K562 (cell line): Measurements from ENCODE around the gene SLC25A45. TPM values are rescaled to one million over a fixed set of nuclear protein-coding genes. Genes with fewer than 3 reads are reported as not detected.

Experiments
- ETS2 ChIP-seq: IDR thresholded peaks from 2 replicates; pipeline ENCODE4 v1.6.1; 2016; ENCODE audit warnings: borderline replicate concordance, missing genetic modification characterization, mild to moderate bottlenecking, moderate library complexity, missing compliant biosample characterization; ENCODE audit not compliant: poor library complexity, severe bottlenecking
- POLR2B ChIP-seq: fragments of 450-650 bp; IDR thresholded peaks from 2 replicates; pipeline ENCODE4 v1.6.1; 2018; ENCODE audit warnings: low read depth; ENCODE audit not compliant: partially characterized antibody
- PYGO2 ChIP-seq: fragments of 450-650 bp; IDR thresholded peaks from 2 replicates; pipeline ENCODE4 v1.6.1; 2016; ENCODE audit warnings: mild to moderate bottlenecking, missing genetic modification characterization, moderate library complexity, missing compliant biosample characterization
- SIN3B ChIP-seq: fragments of 450-650 bp; IDR thresholded peaks from 2 replicates; pipeline ENCODE4 v1.6.1; 2017; ENCODE audit warnings: low read depth, mild to moderate bottlenecking, moderate library complexity
- SMARCA4 ChIP-seq: fragments of 450-650 bp; IDR thresholded peaks from 2 replicates; pipeline ENCODE4 v1.6.1; 2016
- SNIP1 ChIP-seq: fragments of 450-650 bp; IDR thresholded peaks from 2 replicates; pipeline ENCODE4 v1.7.1; 2017; ENCODE audit warnings: low read depth, mild to moderate bottlenecking
- SP1 ChIP-seq: sonication (generic); formaldehyde crosslinking; IDR thresholded peaks from 2 replicates; pipeline ENCODE4 v1.8.1; 2022; ENCODE audit warnings: mild to moderate bottlenecking, missing genetic modification reagents
- SRSF3 ChIP-seq: fragments of 200-400 bp; formaldehyde crosslinking; IDR thresholded peaks from 2 replicates; pipeline ENCODE4 v1.6.1; 2016; ENCODE audit warnings: mild to moderate bottlenecking, low read length, moderate library complexity; ENCODE audit not compliant: insufficient read depth
- TOE1 ChIP-seq, 2 experiments: fragments of 450-650 bp in 1 of 2; sonication (generic) in 1 of 2; formaldehyde crosslinking in 1 of 2; IDR thresholded peaks; 2 replicates each; pipeline versions ENCODE4 v1.7.1 to v1.8.0; 2016 to 2022; ENCODE audit warnings: borderline replicate concordance in 2 of 2, mild to moderate bottlenecking in 2 of 2, antibody characterized with exemption in 1 of 2, inconsistent platforms in 1 of 2, low read depth in 1 of 2, missing genetic modification reagents in 1 of 2, moderate library complexity in 1 of 2
- VEZF1 ChIP-seq: fragments of 200-800 bp; sonication (Bioruptor generic); IDR thresholded peaks from 2 replicates; pipeline ENCODE4 v1.6.1; 2017; ENCODE audit warnings: missing genetic modification characterization, missing compliant biosample characterization
- ZBTB40 ChIP-seq, 2 experiments: fragments of 450-650 bp in 1 of 2; sonication (generic) in 1 of 2; formaldehyde crosslinking in 1 of 2; IDR thresholded peaks; 2 replicates each; pipeline versions ENCODE4 v1.7.1 to v1.9.0; 2016 to 2022; ENCODE audit warnings: inconsistent platforms in 1 of 2, mild to moderate bottlenecking in 1 of 2, missing genetic modification reagents in 1 of 2
- ZNF217 ChIP-seq: sonication (generic); formaldehyde crosslinking; IDR thresholded peaks from 2 replicates; pipeline ENCODE4 v1.8.0; 2022; ENCODE audit warnings: mild to moderate bottlenecking, missing genetic modification reagents
- ZNF224 ChIP-seq: sonication (generic); formaldehyde crosslinking; IDR thresholded peaks from 2 replicates; pipeline ENCODE4 v1.8.0; 2022; ENCODE audit warnings: mild to moderate bottlenecking, missing genetic modification reagents
- ZNF384 ChIP-seq: IDR thresholded peaks from 2 replicates; pipeline ENCODE4 v1.6.1; 2012; ENCODE audit warnings: low read depth, low read length, improper control_type of control experiment
- ZNF444 ChIP-seq: fragments of 250-450 bp; sonication (Bioruptor Pico); IDR thresholded peaks from 2 replicates; pipeline ENCODE4 v1.4.0; 2020; ENCODE audit warnings: mild to moderate bottlenecking, moderate library complexity
- ZNF780A ChIP-seq: fragments of 250-450 bp; sonication (Bioruptor Pico); IDR thresholded peaks from 2 replicates; pipeline ENCODE4 v1.5.0; 2021; ENCODE audit warnings: mild to moderate bottlenecking
- polyA plus RNA-seq, 8 experiments: library from polyadenylated mRNA; depleted of rRNA in 4 of 8; stranded (reverse) in 5 of 8; unstranded in 3 of 8; fragments of >200 nt; fragmentation: Nextera tagmentation in 2 of 8; fragmentation: Illumina TruSeq in 1 of 8; extraction: Ambion mirVana in 2 of 8; extraction: Trizol in 1 of 8; gene quantifications; 2 replicates each; pipeline versions ENCODE4 v1.2.1 to v1.2.3, GENCODE V29; 2011 to 2014; ENCODE audit warnings: inconsistent platforms in 1 of 8, missing spikeins in 1 of 8
- total RNA-seq, 7 experiments: library from RNA; depleted of rRNA in 6 of 7; stranded (reverse); fragments of >200 nt in 6 of 7; fragmentation: Illumina TruSeq in 2 of 7; extraction: Trizol in 2 of 7; gene quantifications; 2 replicates each; pipeline versions ENCODE4 v1.2.1 to v1.2.3, GENCODE V29; 2011 to 2021; ENCODE audit warnings: low replicate concordance in 1 of 7

The SLC25A45 gene
- total and polyA plus RNA-seq, 9 of the 15 experiments (the other 6 are each of a cell fraction or from before 2014, with no cell fraction given), result 0.15 to 2.3 (median 0.68) TPM

DNA sequence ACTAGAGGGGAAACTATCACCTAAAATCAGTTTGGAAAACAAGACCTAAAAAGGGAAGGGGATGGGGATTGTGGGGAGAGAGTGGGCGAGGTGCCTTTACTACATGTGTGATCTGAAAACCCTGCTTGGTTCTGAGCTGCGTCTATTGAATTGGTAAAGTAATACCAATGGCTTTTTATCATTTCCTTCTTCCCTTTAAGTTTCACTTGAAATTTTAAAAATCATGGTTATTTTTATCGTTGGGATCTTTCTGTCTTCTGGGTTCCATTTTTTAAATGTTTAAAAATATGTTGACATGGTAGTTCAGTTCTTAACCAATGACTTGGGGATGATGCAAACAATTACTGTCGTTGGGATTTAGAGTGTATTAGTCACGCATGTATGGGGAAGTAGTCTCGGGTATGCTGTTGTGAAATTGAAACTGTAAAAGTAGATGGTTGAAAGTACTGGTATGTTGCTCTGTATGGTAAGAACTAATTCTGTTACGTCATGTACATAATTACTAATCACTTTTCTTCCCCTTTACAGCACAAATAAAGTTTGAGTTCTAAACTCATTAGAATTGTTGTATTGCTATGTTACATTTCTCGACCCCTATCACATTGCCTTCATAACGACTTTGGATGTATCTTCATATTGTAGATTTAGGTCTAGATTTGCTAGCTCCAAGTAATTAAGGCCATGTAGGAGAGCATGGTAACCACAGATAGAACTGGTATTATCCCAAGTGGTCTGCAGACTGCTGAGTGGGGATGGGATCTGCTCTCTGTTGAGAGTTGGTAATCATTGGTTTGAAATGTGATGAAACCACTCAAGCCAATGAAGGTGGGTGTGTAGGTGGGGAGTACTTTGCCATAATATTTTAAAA is 43.8 kb upstream of the SLC25A45 start (continued):
- TF ChIP-seq ZBTB40 (IDR thresholded peaks at IDR 0.05) (peak; percentile 78), ZBTB40 (CRISPR knock-in tag; IDR thresholded peaks at IDR 0.05) (peak; percentile 57), ZNF217 (CRISPR knock-in tag) (no peak), ZNF224 (CRISPR knock-in tag) (no peak), ZNF780A (no peak), SRSF3 (no peak), TOE1 (IDR thresholded peaks at IDR 0.05; ENCODE audit: borderline replicate concordance) (no peak; the same call in 1 of the 2 replicates), TOE1 (CRISPR knock-in tag; IDR thresholded peaks at IDR 0.05; ENCODE audit: borderline replicate concordance, low read depth) (0 out of 2 replicates have a peak, but pooled peaks have one; percentile 50), SP1 (CRISPR knock-in tag) (no peak), SNIP1 (peak; percentile 10; the same call in 1 of the 2 replicates), POLR2B (peak; percentile 86), VEZF1 (no peak), PYGO2 (tag) (0 out of 2 replicates have a peak, but pooled peaks have one; percentile 54), SMARCA4 (no peak; the same call in 1 of the 2 replicates), ZNF444 (CRISPR knock-in tag) (no peak), SIN3B (no peak), ZNF384 (no peak), ETS2 (no peak)
